Panc1 (cell line): ENCODE measurements around the gene ZNF554. TPM values are rescaled to one million over a fixed set of nuclear protein-coding genes. Genes with fewer than 3 reads are reported as not detected.
A peak's percentile ranks its signal among the peaks of the same experiment; 100 is the strongest.

Experiments used
- ATAC-seq: fragments of 200-7000 bp; cut with Tn5 transposase; 2 replicates; pipeline ENCODE4 v1.9.1; 2020; ENCODE audit warnings: mild to moderate bottlenecking, moderate library complexity
- BruUV-seq: library from RNA; stranded (reverse); fragments of 400-500 nt; replicated peaks from 2 replicates; lab custom pipeline; 2021; lab: Mats Ljungman, UMichigan
- CTCF ChIA-PET: fragments of 300-600 bp; sonication (Branson Sonifier 250); formaldehyde crosslinking; loops from one replicate; lab custom pipeline; 2022; ENCODE audit warnings: antibody characterized with exemption; lab: Charles Lee
- POLR2A ChIA-PET: fragments of 300-600 bp; sonication (Branson Sonifier 250); formaldehyde crosslinking; loops from one replicate; lab custom pipeline; 2022; ENCODE audit warnings: antibody characterized with exemption; lab: Charles Lee
- DNase-seq: peaks from one replicate; pipeline ENCODE4 v3.0.0-alpha.2; 2010; ENCODE audit warnings: low read depth, low spot score
- H3K27ac ChIP-seq: 2 replicates; pipeline ENCODE4 v1.5.1; 2011; ENCODE audit warnings: mild to moderate bottlenecking, low read length, inconsistent platforms
- H3K27me3 ChIP-seq: fragments of 200-500 bp; sonication (Bioruptor generic); 2 replicates; pipeline ENCODE4 v1.6.0; 2014; ENCODE audit warnings: low read length, inconsistent platforms; ENCODE audit not compliant: control insufficient read depth, insufficient read depth
- H3K36me3 ChIP-seq: fragments of 200-500 bp; sonication (Bioruptor generic); 2 replicates; pipeline ENCODE4 v1.5.1; 2014; ENCODE audit warnings: inconsistent platforms, mild to moderate bottlenecking, low read length, moderate library complexity; ENCODE audit not compliant: control insufficient read depth, insufficient read depth
- H3K4me1 ChIP-seq: 2 replicates; pipeline ENCODE4 v1.5.1; 2011; ENCODE audit warnings: inconsistent platforms, mild to moderate bottlenecking, low read length, moderate library complexity; ENCODE audit not compliant: control insufficient read depth, insufficient read depth
- H3K4me3 ChIP-seq, 2 experiments: 2 replicates each; pipeline ENCODE4 v1.5.1; 2011 to 2012; ENCODE audit warnings: low read depth in 2 of 2, low read length in 2 of 2, mild to moderate bottlenecking in 2 of 2, inconsistent platforms in 1 of 2, moderate library complexity in 1 of 2
- H3K9me3 ChIP-seq: fragments of 200-500 bp; sonication (Bioruptor generic); 2 replicates; pipeline ENCODE4 v1.5.1; 2014; ENCODE audit warnings: low read depth, mild to moderate bottlenecking, inconsistent platforms, low read length, moderate library complexity; ENCODE audit not compliant: control insufficient read depth, insufficient read depth
- CTCF ChIP-seq: fragments of 450-650 bp; IDR thresholded peaks from 2 replicates; pipeline ENCODE4 v1.5.1; 2017; ENCODE audit warnings: mild to moderate bottlenecking
- POLR2AphosphoS5 ChIP-seq: IDR thresholded peaks from 2 replicates; pipeline ENCODE4 v1.6.1; 2012; ENCODE audit warnings: mild to moderate bottlenecking, low read depth, low read length, moderate library complexity
- REST ChIP-seq, 2 experiments: IDR thresholded peaks; 2 replicates each; pipeline ENCODE4 v1.6.1; 2011 to 2012; ENCODE audit warnings: low read depth in 2 of 2, control low read depth in 1 of 2, low read length in 1 of 2, mild to moderate bottlenecking in 1 of 2, moderate library complexity in 1 of 2; ENCODE audit not compliant: insufficient read depth in 1 of 2
- SIN3A ChIP-seq: IDR thresholded peaks from 2 replicates; pipeline ENCODE4 v1.6.1; 2012; ENCODE audit warnings: low read depth, mild to moderate bottlenecking, low read length, moderate library complexity, borderline replicate concordance; ENCODE audit not compliant: insufficient read depth
- TCF7L2 ChIP-seq: IDR thresholded peaks from 2 replicates; pipeline ENCODE4 v1.6.1; 2011; ENCODE audit warnings: mild to moderate bottlenecking, low read depth, low read length, inconsistent platforms
- in situ Hi-C: cut with HindIII; loops from 2 replicates; pipeline ENCODE4 v1.10.0; 2016; ENCODE audit warnings: low sequenced_read_pairs, low pct_unique_long_range_greater_than_20kb
- intact Hi-C: fragments of 100-400 bp; cut with micrococcal nuclease; formaldehyde crosslinking; loops from one replicate; pipeline ENCODE4 v1.10.0; 2022; ENCODE audit not compliant: unreplicated experiment
- total RNA-seq: library from RNA; stranded (reverse); gene quantifications from one replicate; pipeline ENCODE4 v1.2.1, GENCODE V29; 2021; ENCODE audit not compliant: unreplicated experiment

ZNF554 gene
- total RNA-seq, 1 experiment from 2014 or later: 1.5 TPM

GRCh38 chr19:2771786-2772674 lies 47.6 kb upstream of the ZNF554 start:
- intact Hi-C loops: no loop called here
- no peak overlapping the region for H3K27ac ChIP-seq
- CTCF ChIA-PET: no interaction called here
- no peaks in the 10 kb centered on the region for H3K36me3 ChIP-seq
- BruUV-seq: no TSS peak
- DNase-seq (no peak), ATAC-seq (peak; percentile 37; the same call in 1 of the 2 replicates)
- no peaks in the 10 kb centered on the region for H3K27me3 ChIP-seq
- TF ChIP-seq SIN3A: no peak
- no peak for TF ChIP-seq TCF7L2
- no peak for TF ChIP-seq POLR2AphosphoS5
- TF ChIP-seq CTCF: no peak
- TF ChIP-seq REST (IDR thresholded peaks at IDR 0.05; ENCODE audit: insufficient read depth in 1 of 2, low read depth in 2 of 2, low read length in 1 of 2): no peak
- POLR2A ChIA-PET: interaction anchor here (0.6 kb wide), 1 partner anchor 68 kb away, joined by 3 read pairs; no protein-coding TSS in a partner anchor
- no peak overlapping the region for H3K4me3 ChIP-seq
- no peaks in the 10 kb centered on the region for H3K4me1 ChIP-seq
- H3K9me3 ChIP-seq: no peaks in the 10 kb centered on the region
- in situ Hi-C loops: no loop called here

GRCh38 chr19:2774083-2774679 lies 45.5 kb upstream of the ZNF554 start:
- intact Hi-C loops: no loop called here
- Histone ChIP-seq H3K4me3 (no peak overlapping the region), H3K27ac (no peak overlapping the region), H3K9me3 (no peaks in the 10 kb centered on the region), H3K36me3 (no peaks in the 10 kb centered on the region), H3K27me3 (no peaks in the 10 kb centered on the region), H3K4me1 (no peaks in the 10 kb centered on the region)
- POLR2A ChIA-PET: no interaction called here
- ATAC-seq: no peak
- no peak for TF ChIP-seq SIN3A
- no peak for TF ChIP-seq REST (IDR thresholded peaks at IDR 0.05; ENCODE audit: insufficient read depth in 1 of 2, low read depth in 2 of 2, low read length in 1 of 2)
- no peak for TF ChIP-seq TCF7L2
- CTCF ChIA-PET: interaction anchor here (0.6 kb wide), 1 partner anchor 25 kb away, joined by 3 read pairs; no protein-coding TSS in a partner anchor
- DNase-seq: no peak
- BruUV-seq: no TSS peak
- in situ Hi-C loops: no loop called here
